Fibroblast of pulmonary artery (primary cell): Measurements from ENCODE around the gene HNF4A.

Experiments used
- DNase-seq: peaks from one replicate; pipeline ENCODE4 v3.0.0-alpha.2; 2010; ENCODE audit warnings: low read depth
- H3K4me3 ChIP-seq: replicated peaks from 2 replicates; pipeline ENCODE4 v1.5.1; 2011; ENCODE audit warnings: low read depth, mild to moderate bottlenecking, control low read depth, low read length, moderate library complexity
- CTCF ChIP-seq: IDR thresholded peaks from 2 replicates; pipeline ENCODE4 v1.5.1; 2011; ENCODE audit warnings: mild to moderate bottlenecking, control low read depth, low read length, inconsistent platforms; ENCODE audit errors: missing control alignments

HNF4A gene

GRCh38 chr20:44411757-44412401 lies 56.4 kb downstream of the HNF4A start:
- DNase-seq: no peak
- TF ChIP-seq CTCF: no peak
- no peak overlapping the region for H3K4me3 ChIP-seq

GRCh38 chr20:44412402-44413144 lies 57.1 kb downstream of the HNF4A start:
- H3K4me3 ChIP-seq: no peak overlapping the region
- DNase-seq: no peak
- TF ChIP-seq CTCF: no peak

GRCh38 chr20:44413575-44414345 lies 58.3 kb downstream of the HNF4A start:
- TF ChIP-seq CTCF: no peak
- DNase-seq: no peak
- no peak overlapping the region for H3K4me3 ChIP-seq

- DNase-seq: no peak
- no peak overlapping the region for H3K4me3 ChIP-seq
- no peak for TF ChIP-seq CTCF
These were observed 58.8 kb downstream of the HNF4A start for GRCh38 chr20:44414346-44414714.

- no peak overlapping the region for H3K4me3 ChIP-seq
- DNase-seq: no peak
- no peak for TF ChIP-seq CTCF
These were observed 59.3 kb downstream of the HNF4A start for GRCh38 chr20:44414808-44415207.

- TF ChIP-seq CTCF: no peak
- H3K4me3 ChIP-seq: no peak overlapping the region
- no peak for DNase-seq
These were observed 60.6 kb downstream of the HNF4A start for GRCh38 chr20:44415833-44416715.
